HG03060 (cell line): ENCODE data around the gene CPVL.
"Not testable (repeated sequence)": the region's sequence is repeated elsewhere in the genome, so short reads cannot be mapped to it uniquely, and the experiment has no call there.

ENCODE experiments used
- ATAC-seq: cut with Tn5 transposase; IDR thresholded peaks from one replicate; pipeline ENCODE4 v1.9.1; 2021; ENCODE audit warnings: low read depth, moderate number of reproducible peaks; ENCODE audit not compliant: unreplicated experiment

The CPVL gene

DNA sequence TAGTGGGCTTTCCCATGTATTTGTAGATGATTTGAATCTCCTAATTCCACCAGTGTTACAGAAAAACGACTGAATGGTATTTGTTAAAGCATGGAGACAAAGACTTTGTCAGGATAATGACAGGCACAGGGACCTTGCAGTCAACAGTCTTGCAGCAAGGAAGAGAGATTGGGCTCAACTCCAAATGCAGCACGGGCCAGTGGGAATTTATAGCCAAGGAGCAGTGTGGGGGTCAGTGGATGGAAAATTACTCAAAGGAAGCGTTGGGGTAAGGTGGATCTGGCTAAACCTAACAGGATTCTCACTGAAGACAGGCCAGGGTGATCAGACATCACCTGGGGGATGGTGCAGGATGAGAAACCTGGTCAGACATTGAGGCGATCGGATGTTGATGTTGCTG lies 24.3 kb downstream of the CPVL start:
- ATAC-seq: no peak

GRCh38 chr7:29120955-29121354 lies 25.4 kb downstream of the CPVL start:
- ATAC-seq: no peak

GRCh38 chr7:29119538-29119937 lies 26.8 kb downstream of the CPVL start:
- ATAC-seq: no peak

- no peak for ATAC-seq
Measured at GRCh38 chr7:29116361-29117200, 29.8 kb downstream of the CPVL start.

DNA sequence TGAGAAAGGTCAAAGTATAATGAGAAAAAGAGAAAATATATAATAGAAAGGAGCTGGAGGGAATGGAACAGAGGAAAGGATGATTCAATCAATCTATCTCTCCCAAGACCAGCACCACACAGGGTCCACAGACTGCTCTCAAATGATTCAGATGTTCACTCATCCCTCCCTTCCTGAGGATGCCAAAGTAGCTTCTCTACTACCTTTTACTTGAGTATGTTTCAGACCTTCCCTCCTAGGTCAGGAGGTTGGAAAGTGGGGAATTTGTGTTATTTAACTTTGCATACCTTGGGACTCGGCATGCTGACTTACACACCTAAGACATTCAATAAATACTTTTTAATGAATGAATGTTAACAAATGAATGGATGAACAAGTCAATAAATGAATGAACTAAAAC lies 30.6 kb downstream of the CPVL start:
- no peak for ATAC-seq

DNA sequence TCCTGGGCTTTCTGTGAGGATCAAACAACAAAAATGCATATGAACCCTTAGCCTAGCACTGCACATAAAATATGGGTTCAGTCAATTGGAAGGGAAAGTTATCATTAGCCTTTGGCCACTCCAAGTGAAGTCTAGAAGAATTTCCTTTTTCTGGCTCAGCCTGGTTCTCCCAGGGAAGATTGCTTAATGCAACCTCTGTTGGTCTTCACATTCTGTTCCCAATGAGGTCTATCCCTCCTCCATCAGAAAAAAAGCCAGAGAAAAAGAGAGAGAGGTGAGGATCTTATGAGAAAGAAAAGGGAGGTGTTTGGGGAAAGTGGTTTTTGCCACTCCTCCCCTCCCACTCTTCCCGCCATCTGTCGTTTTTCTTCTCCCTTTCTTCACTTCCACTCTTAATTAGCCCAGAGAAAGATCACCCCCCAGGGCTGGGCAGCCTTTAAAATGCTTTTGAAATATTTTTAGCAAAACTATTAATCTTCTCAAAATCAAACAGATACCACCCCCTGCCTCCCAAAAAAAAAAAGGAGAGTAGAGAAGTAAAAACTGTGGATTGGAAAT lies 31.1 kb downstream of the CPVL start:
- ATAC-seq: no peak

GRCh38 chr7:29114266-29114665 lies 32.1 kb downstream of the CPVL start:
- ATAC-seq: not testable (repeated sequence)

- ATAC-seq: no peak
Measured at GRCh38 chr7:29113384-29114102, 32.8 kb downstream of the CPVL start.

DNA sequence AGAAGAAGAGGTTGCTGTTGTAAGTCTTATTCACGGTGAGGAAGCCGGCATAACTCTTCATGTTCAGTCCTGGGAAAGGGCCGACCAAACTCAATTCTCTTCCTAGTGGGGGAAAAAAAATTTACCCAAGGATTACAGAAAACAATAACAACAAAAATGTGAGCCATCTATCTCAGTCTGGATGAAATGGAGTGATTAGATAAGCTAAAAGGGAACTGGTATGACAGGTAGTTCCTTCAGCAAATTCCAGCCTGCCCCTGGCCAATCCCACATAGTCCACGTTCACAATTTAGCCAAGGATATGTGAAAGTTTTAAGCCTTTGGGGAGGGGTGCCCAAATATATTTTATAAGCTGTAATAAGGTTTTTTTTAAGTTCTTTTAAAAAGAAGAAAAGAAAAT lies 33.6 kb downstream of the CPVL start:
- no peak for ATAC-seq

- ATAC-seq: no peak
Measured at GRCh38 chr7:29109899-29110298, 36.4 kb downstream of the CPVL start.

DNA sequence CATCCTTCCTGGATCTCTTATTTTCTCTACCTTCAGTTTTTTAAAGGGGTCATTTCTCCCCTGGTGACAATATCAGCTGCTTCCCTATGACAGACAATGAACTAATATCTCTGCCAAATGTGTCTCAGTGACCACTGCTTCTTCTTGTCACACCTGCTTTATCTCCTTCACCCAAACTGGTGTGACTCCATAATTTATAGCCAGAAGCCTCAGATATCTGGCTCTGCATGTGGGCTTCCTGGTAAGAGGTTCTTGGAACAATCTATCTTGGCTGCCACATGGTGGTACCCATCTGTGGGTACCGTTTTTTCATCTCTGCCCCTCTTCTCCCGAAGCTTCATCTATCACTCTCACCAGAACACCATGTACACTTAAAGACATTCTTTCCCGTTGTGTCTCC lies 37.0 kb downstream of the CPVL start:
- no peak for ATAC-seq

- no peak for ATAC-seq
Measured at GRCh38 chr7:29107056-29107455, 39.3 kb downstream of the CPVL start.

DNA sequence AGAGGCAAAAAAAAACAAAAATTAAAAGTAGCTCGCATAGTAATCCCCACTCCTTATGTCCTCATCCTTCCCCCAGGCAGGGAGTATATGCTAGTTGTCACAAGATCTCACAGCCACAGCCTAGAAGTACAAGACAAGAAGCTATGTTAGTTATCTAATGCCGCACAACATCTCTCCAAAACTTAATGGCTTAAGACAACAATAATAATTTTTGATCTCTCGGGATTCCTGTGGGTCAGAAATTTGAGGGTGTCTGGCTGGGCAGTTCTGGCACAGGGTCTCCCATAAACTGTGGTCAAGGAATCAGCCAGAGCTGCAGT lies 39.7 kb downstream of the CPVL start:
- ATAC-seq: no peak

DNA sequence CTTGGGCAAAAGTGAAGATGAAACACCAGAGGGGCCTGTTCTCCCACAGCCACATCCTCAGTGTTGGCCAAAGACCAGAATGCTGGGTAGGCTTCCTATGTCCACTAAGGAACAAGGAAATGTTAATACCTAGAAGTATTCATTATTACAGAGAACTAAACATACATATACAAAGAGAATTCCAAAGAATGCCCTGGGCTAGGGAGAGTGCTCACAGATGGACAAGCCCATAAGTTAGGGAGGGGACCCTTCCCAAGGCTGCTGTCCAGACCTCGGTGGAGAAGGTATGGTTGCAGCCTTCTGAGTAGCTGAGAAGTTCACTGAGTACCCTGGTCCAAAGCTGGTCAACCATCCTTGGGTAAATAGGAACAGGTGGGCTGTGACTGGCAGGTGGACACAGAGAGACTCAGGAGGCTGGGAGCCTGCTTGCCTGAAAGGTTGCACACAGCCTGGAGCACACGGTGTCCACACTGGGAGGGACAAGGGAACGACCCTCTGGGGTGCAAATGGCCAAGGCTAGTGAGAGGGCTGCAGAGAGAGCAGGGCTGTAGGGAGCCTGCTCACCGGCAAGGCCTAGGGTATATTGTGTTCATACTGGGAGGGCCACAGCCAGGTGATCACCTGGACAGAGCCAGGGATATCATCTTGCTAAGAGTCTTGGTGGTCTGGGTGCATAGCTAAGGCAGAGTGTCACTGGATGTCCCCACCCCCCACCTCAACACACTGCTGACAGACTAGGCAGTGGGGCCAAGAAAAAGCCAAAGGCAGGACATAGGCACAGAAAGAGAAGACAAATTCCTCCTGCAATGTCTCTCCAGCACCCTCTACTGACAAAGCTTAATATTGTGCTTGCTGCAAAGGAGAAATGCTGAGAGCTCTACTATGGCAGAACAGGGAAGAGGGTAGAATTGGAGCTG lies 40.3 kb downstream of the CPVL start:
- ATAC-seq: no peak

DNA sequence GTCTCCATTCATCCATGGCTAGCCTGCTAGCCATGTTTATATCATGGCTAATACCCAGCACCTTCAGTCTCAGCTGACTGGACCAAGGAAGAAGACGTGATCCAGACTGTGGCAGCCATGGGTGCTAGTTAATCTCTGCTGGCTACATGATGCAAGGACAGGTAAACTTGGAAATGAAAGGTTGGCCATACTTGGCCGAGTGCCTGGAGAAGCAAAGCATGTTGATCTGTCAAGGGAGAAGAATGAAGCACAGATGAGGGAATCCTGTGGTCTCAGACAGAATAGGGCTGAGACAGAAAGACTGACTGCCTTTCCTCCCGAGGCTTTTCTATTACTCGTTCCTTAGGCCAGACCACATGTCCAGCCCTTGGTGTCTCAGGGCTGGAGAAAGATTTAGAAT lies 41.1 kb downstream of the CPVL start:
- ATAC-seq: no peak

DNA sequence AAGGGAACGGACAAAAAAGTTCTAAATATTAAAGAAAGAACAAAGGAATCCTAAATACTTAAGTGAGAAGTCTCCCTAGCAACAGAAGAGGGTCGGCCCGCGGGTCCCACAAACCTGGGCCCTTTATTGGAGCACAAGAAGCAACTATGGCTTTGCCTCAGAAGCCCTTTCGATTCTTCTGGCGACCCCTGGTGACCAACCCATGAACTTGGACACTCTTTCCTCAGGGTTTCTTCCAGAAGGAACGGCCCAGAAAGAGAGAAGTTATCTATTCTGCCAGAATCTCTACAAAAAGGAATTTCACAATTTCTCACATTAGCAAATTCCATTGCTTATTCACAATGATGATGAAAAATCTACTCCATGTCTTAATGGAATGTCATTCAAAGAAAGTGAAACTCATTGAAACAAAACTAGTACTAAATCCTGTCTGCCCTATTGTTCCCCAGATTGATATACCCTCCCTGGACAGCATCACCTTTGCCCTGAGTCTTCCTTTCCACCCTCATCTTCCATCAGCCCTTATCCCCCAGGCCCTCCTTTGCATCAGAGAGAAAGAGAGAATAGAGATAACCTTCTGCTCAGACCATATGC lies 43.7 kb downstream of the CPVL start:
- ATAC-seq: no peak

DNA sequence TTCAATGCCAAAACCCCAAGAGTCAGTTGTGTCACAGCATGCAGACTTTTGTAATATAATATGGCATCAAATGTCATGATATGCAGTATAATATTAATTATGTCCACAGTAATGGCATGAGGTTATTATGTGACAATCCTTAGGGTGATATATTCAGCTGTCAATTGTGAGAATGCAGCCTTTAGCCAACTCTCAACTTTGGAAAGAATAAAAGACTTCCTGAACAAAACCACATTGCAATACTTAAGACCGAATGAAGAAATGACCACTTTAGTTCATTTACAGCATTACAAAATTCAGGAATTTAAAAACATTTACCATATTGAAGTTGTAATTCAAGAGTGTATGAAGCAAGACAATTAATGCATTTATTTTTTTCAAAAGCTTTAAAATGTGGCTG lies 45.4 kb downstream of the CPVL start:
- no peak for ATAC-seq

DNA sequence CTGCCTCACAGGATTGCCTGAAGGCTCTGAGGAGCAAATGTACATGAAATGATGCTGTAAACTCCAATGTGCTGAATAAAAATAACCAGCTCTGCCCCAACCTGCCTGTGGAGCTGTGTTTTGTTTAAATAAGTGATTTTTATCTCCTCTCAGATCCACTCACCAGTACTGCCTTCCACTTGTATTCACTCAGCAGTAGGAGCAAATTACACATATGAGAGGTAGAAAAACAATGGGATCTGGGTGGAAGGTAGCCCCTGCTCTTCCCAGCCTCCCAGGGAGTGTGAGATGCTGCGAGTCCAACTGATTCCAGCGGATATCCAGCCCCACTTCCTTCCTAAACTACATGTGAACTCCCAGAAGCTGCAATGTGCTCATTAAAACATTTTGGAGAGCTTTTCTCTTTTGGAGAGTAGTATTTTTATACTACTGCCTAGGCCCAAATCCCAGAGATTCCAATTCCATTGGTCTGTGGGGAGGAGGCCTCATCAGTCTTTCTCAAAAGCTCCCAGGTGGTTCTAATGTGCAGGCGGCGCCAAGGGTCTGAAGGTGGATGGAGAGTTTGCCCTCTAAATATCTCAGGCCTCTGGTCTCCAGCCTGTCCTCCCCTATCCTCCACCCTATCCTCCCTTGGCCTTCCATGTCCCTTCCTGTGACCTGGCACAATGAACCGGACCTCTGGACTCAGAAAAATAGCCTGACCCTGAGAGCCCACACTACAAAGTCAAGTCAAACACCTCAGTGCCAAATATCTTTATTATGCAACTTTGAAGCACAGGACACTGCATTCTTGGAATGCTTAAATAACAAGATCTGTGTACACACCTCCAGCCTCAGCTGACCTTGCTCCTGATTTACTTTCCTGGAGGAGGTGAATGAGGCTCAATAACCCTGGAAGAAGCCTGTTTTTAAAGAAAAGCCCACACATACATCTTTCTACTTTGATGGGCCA lies 46.2 kb downstream of the CPVL start:
- no peak for ATAC-seq

GRCh38 chr7:29096446-29096730 lies 49.9 kb downstream of the CPVL start:
- ATAC-seq: no peak
